ENCODE data around the gene NFE2L1.

DNA sequence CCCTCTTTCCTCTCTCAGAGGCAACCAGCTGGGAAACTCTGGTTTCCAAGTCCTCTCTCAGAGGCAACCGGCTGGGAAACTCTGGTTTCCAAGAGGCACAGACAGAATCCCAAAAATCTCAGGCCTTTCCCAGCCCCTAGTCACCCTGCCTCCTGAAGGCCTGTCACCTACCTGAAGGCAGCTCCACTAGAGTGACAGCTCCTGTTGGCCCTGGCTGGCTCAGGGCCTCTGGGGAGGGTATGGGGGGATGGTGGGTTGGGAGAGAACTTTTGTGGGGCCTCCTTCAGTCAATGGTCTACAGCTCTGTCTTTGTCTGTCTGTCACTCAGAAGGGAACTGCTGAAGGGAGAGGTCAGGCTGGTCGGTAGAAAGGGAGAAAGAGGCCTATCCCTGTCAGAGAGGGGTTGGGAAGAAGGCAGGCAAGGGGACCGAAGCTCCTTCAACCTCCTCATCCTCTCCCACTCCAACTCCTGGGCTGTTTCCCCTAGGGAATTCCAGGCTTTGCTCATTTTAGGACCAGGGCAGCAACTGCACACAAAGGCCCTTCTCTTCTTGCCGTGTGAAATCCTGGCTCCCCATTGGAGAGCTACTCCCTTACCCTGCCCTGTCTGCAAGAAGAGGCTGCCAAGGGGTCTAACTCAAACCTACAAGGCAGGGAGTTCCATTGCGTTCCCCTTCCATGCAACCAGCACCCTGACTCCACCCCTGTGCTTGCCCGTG lies 34.1 kb upstream of the NFE2L1 start:
- TF ChIP-seq EP300 (IDR thresholded peaks at IDR 0.05), result no peak
- TF ChIP-seq, protein P1, sequence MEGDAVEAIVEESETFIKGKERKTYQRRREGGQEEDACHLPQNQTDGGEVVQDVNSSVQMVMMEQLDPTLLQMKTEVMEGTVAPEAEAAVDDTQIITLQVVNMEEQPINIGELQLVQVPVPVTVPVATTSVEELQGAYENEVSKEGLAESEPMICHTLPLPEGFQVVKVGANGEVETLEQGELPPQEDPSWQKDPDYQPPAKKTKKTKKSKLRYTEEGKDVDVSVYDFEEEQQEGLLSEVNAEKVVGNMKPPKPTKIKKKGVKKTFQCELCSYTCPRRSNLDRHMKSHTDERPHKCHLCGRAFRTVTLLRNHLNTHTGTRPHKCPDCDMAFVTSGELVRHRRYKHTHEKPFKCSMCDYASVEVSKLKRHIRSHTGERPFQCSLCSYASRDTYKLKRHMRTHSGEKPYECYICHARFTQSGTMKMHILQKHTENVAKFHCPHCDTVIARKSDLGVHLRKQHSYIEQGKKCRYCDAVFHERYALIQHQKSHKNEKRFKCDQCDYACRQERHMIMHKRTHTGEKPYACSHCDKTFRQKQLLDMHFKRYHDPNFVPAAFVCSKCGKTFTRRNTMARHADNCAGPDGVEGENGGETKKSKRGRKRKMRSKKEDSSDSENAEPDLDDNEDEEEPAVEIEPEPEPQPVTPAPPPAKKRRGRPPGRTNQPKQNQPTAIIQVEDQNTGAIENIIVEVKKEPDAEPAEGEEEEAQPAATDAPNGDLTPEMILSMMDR (IDR thresholded peaks at IDR 0.05), result no peak
